Tibial nerve (tissue), 4 donors: ENCODE data around the gene RAB24. TPM values are rescaled to one million over a fixed set of nuclear protein-coding genes. Genes with fewer than 3 reads are reported as not detected.

Source experiments
- DNase-seq, 2 donors: peaks; one replicate each; pipeline ENCODE4 v3.0.0-alpha.2; 2019; ENCODE audit warnings: low spot score in 2 of 2
- H3K27ac ChIP-seq, 4 donors: fragments of 200-600 bp; sonication (generic) in 3 of 4; one replicate each; pipeline ENCODE4 v1.5.1; 2017 to 2019; ENCODE audit warnings: mild to moderate bottlenecking in 1 of 4
- H3K27me3 ChIP-seq, 2 donors: fragments of 200-600 bp; sonication (generic) in 1 of 2; one replicate each; pipeline versions ENCODE4 v1.5.1 to v1.6.0; 2017 to 2019
- H3K36me3 ChIP-seq, 3 donors: fragments of 200-600 bp; sonication (generic); one replicate each; pipeline ENCODE4 v1.5.1; 2018 to 2019
- H3K4me1 ChIP-seq, 4 donors: fragments of 200-600 bp; sonication (generic) in 3 of 4; one replicate each; pipeline ENCODE4 v1.5.1; 2017 to 2019
- H3K4me3 ChIP-seq, 4 donors: fragments of 200-600 bp; sonication (generic) in 3 of 4; one replicate each; pipeline ENCODE4 v1.5.1; 2017 to 2019; ENCODE audit warnings: mild to moderate bottlenecking in 1 of 4, moderate library complexity in 1 of 4
- H3K9me3 ChIP-seq, 4 donors: fragments of 200-600 bp; sonication (generic) in 3 of 4; one replicate each; pipeline ENCODE4 v1.5.1; 2017 to 2019
- EP300 ChIP-seq, 2 donors: sonication (generic); formaldehyde crosslinking; IDR thresholded peaks; one replicate each; pipeline ENCODE4 v1.6.1; 2017; ENCODE audit warnings: antibody characterized with exemption in 2 of 2, mild to moderate bottlenecking in 1 of 2
- POLR2A ChIP-seq, 2 donors: fragments of 450-650 bp; IDR thresholded peaks; one replicate each; pipeline ENCODE4 v1.6.1; 2017; ENCODE audit warnings: antibody characterized with exemption in 2 of 2, mild to moderate bottlenecking in 2 of 2, moderate library complexity in 2 of 2
- WGBS, 2 donors: methylation state at CpG; one replicate each; pipeline ENCODE4 v1.1.5; 2018; 5-methylcytosine and 5-hydroxymethylcytosine counted together
- total RNA-seq, 4 donors: library from RNA; depleted of rRNA; stranded (reverse); fragments of >200 nt; gene quantifications; one replicate each; pipeline ENCODE4 v1.1.0, GENCODE V29; 2016
- TF ChIP-seq, protein P1 (sequence below), 5 experiments: fragments of 200-600 bp in 3 of 5; fragments of 450-650 bp in 2 of 5; sonication (generic) in 3 of 5; IDR thresholded peaks; one replicate each; pipeline ENCODE4 v1.5.1; 2016 to 2019; ENCODE audit warnings: antibody characterized with exemption in 5 of 5, mild to moderate bottlenecking in 3 of 5, moderate library complexity in 2 of 5

RAB24 gene
- total RNA-seq, 4 donors from 2014 or later, result 24.1 to 56.7 (median 35.4) TPM

- no peak overlapping the region for H3K4me3 ChIP-seq
- TF ChIP-seq, protein P1, sequence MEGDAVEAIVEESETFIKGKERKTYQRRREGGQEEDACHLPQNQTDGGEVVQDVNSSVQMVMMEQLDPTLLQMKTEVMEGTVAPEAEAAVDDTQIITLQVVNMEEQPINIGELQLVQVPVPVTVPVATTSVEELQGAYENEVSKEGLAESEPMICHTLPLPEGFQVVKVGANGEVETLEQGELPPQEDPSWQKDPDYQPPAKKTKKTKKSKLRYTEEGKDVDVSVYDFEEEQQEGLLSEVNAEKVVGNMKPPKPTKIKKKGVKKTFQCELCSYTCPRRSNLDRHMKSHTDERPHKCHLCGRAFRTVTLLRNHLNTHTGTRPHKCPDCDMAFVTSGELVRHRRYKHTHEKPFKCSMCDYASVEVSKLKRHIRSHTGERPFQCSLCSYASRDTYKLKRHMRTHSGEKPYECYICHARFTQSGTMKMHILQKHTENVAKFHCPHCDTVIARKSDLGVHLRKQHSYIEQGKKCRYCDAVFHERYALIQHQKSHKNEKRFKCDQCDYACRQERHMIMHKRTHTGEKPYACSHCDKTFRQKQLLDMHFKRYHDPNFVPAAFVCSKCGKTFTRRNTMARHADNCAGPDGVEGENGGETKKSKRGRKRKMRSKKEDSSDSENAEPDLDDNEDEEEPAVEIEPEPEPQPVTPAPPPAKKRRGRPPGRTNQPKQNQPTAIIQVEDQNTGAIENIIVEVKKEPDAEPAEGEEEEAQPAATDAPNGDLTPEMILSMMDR (IDR thresholded peaks at IDR 0.05), result no peak
- TF ChIP-seq POLR2A (IDR thresholded peaks at IDR 0.05) (no peak), EP300 (IDR thresholded peaks at IDR 0.05) (no peak)
- no peaks in the 10 kb centered on the region for H3K27me3 ChIP-seq
- DNase-seq, result no peak
- no peaks in the 10 kb centered on the region for H3K9me3 ChIP-seq
- H3K4me1 ChIP-seq, result peaks cover 0 to 29% (median 20%) of the 10 kb centered on the region in 4 donors
- peaks cover 0 to 7% (median 0%) of the 10 kb centered on the region in 3 donors for H3K36me3 ChIP-seq
- H3K27ac ChIP-seq, result no peak overlapping the region
- 89 to 95% methylated on average over 15 of the region's 15 CpGs for whole genome bisulfite sequencing, 2 donors
Observed at GRCh38 chr5:177313561-177314259, 10.2 kb upstream of the RAB24 start.

DNA sequence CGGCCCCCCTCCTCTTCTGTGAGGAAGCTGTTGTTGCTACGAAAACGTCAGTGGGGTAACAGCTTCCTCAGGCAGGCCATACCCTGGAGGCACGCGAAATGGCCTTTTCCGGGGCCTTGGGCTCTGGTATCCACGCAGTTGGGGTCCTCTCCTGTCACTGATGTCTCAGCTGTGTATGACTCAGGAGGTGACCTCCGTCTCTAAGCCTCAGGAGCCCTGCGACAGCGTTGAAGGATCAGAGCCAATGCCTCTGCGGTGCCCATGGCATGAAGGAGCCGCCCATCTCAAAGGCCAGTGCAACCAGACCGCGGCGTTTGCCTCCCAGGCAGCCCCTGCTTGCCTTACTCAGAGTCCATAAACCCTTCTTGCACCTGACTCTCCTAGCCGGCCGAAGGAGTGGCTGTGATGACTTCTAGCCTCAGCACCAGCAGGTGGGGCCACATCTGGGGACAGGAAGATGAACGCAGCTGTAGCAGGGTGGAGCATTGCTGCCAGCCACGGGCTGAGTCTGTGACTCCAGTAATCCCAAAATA lies 9.2 kb upstream of the RAB24 start:
- TF ChIP-seq EP300 (IDR thresholded peaks at IDR 0.05), result no peak
- TF ChIP-seq, protein P1 (IDR thresholded peaks at IDR 0.05), result no peak
- TF ChIP-seq POLR2A (IDR thresholded peaks at IDR 0.05), result no peak
- H3K4me1 ChIP-seq, result peaks cover 0 to 29% (median 20%) of the 10 kb centered on the region in 4 donors
- no peaks in the 10 kb centered on the region for H3K27me3 ChIP-seq
- peak overlapping the region in 2 of 4 donors; percentile 57 to 67 for H3K4me3 ChIP-seq
- H3K9me3 ChIP-seq, result no peaks in the 10 kb centered on the region
- no peak for DNase-seq
- H3K36me3 ChIP-seq, result peaks cover 0 to 11% (median 0%) of the 10 kb centered on the region in 3 donors
- H3K27ac ChIP-seq, result peak overlapping the region in 1 of 4 donors; percentile 15
- WGBS, 2 donors, result 4 to 9% methylated on average over 9 to 17 of the region's 19 CpGs

DNA sequence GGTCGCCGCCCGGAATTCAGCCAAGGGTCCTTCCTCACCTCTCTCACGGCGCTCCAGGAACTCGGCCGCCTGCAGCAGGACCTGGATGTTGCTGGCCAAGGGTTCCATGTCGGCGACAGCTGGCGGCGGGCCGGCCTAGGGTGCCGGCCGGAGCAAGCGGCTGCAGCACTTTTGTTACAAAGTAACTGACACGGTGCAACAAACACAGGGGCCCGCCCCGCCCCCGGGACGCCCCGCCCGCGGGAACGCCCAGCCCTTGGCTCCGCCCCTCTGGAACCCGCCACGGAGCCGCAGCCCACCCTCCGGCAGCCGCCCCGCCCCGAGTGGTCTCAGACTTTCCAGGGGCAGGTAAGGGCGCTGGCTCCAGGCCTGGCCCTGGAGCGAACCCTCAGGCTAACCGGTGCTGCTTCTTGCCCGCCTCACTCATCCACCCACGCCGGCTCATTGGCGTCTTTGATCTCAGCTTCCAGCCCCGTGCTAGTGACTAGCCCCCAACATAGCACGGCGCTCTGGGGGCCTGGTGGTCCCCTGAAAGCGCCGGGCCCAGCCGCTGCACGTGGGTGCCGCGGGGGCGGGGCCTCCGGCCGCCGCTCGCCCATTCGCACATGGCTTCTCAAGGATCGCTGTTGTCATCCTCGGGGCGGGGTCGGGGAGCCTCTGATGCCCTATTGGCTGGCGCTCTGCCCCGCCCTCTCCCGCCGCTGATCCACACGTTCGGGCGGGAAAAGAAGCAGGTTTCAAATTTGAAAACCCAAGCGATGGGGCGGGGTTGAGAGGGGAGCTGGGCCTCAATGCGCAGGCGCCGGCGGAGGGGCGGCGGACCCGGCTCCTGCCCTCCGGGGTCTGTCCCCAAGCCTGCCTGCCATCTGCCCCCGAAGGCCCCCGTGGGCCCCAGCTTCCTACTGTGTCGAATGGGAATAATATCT lies 8.5 kb upstream of the RAB24 start, which contains the start of gene MXD3:
TSS of gene MXD3 (minus strand) at position 176 of the 926 bp plus-strand sequence. CDS start at position 108, 68 bp downstream.
- H3K27me3 ChIP-seq, result no peaks in the 10 kb centered on the region
- DNase-seq, result peak; percentile 96 to 97
- 0 to 1% methylated on average over 39 to 63 of the region's 78 CpGs for WGBS, 2 donors
- peak within 1 kb of the TSS in 1 of 4 donors; percentile 15 for H3K27ac ChIP-seq
- TF ChIP-seq EP300 (IDR thresholded peaks at IDR 0.05), result peak in 1 of 2 donors; percentile 66
- TF ChIP-seq, protein P1 (IDR thresholded peaks at IDR 0.05), result no peak
- H3K4me1 ChIP-seq, result peaks cover 0 to 35% (median 20%) of the 10 kb centered on the region in 4 donors
- peak within 1 kb of the TSS; percentile 28 to 67 (median 57) for H3K4me3 ChIP-seq
- H3K9me3 ChIP-seq, result no peaks in the 10 kb centered on the region
- H3K36me3 ChIP-seq, result peaks cover 0 to 18% (median 0%) of the 10 kb centered on the region in 3 donors

DNA sequence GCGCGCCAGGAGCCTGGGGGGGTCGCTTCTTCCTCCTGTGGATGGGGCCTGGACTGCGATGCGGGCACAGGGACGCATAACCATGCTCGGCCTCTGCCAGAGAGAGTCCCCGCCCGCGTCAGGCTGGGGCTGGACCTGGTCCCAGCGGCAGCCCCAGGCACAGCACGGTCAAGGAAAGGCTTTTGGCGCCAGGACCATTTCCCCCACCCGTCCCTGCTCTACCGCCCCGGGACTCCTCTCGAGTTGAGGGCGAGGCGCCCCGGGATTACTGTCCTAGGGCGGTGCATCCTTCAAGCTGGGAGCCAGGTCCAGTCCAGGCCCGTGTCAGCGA lies 7.8 kb upstream of the RAB24 start:
- Histone ChIP-seq H3K4me1 (peaks cover 0 to 35% (median 20%) of the 10 kb centered on the region in 4 donors), H3K27ac (no peak overlapping the region), H3K4me3 (peak overlapping the region; percentile 28 to 67 (median 57)), H3K36me3 (peaks cover 0 to 25% (median 0%) of the 10 kb centered on the region in 3 donors), H3K9me3 (no peaks in the 10 kb centered on the region), H3K27me3 (no peaks in the 10 kb centered on the region)
- no peak for DNase-seq
- WGBS, 2 donors, result 1 to 3% methylated on average over 6 to 9 of the region's 23 CpGs
- TF ChIP-seq EP300 (IDR thresholded peaks at IDR 0.05) (no peak), POLR2A (IDR thresholded peaks at IDR 0.05) (no peak)
- TF ChIP-seq, protein P1 (IDR thresholded peaks at IDR 0.05), result no peak
